Peyer's patch (tissue), 4 donors: ENCODE data around the gene IQCM.

Experiments
- POLR2A ChIP-seq, 2 donors: fragments of 450-650 bp; IDR thresholded peaks; one replicate each; pipeline ENCODE4 v1.5.1; 2017; ENCODE audit warnings: antibody characterized with exemption in 2 of 2, mild to moderate bottlenecking in 2 of 2, moderate library complexity in 2 of 2
- TF ChIP-seq, protein P1 (sequence below), 6 experiments: fragments of 450-650 bp in 4 of 6; fragments of 200-600 bp in 2 of 6; sonication (generic) in 1 of 6; IDR thresholded peaks; one replicate each; pipeline ENCODE4 v1.5.1; 2017 to 2019; ENCODE audit warnings: antibody characterized with exemption in 6 of 6, mild to moderate bottlenecking in 3 of 6, moderate library complexity in 1 of 6

DNA sequence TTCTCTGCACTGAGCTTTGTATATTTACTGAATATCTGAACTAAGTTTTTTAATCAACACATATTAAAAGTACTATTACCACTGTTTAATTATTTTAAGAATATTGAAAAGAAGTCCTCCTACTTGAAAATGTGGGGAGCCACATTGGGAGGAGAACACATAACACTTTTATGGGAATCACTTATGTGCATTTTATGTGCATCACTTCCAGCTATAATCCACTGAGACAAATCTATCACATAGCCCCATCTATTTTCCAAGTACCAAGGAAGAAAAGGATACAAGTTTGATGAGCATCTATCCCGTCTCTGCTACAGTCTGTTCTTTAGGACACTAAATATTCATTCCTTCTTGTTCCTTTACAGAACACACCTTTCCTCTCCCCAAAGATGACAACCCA lies 87.2 kb downstream of the IQCM start:
- TF ChIP-seq, protein P1, sequence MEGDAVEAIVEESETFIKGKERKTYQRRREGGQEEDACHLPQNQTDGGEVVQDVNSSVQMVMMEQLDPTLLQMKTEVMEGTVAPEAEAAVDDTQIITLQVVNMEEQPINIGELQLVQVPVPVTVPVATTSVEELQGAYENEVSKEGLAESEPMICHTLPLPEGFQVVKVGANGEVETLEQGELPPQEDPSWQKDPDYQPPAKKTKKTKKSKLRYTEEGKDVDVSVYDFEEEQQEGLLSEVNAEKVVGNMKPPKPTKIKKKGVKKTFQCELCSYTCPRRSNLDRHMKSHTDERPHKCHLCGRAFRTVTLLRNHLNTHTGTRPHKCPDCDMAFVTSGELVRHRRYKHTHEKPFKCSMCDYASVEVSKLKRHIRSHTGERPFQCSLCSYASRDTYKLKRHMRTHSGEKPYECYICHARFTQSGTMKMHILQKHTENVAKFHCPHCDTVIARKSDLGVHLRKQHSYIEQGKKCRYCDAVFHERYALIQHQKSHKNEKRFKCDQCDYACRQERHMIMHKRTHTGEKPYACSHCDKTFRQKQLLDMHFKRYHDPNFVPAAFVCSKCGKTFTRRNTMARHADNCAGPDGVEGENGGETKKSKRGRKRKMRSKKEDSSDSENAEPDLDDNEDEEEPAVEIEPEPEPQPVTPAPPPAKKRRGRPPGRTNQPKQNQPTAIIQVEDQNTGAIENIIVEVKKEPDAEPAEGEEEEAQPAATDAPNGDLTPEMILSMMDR (IDR thresholded peaks at IDR 0.05), result no peak
- TF ChIP-seq POLR2A (IDR thresholded peaks at IDR 0.05), result no peak
